K562 (cell line): ENCODE results near the gene ARID3A. TPM values are rescaled to one million over a fixed set of nuclear protein-coding genes. Genes with fewer than 3 reads are reported as not detected.

ENCODE experiments used
- BHLHE40 ChIP-seq: IDR thresholded peaks from 2 replicates; pipeline ENCODE4 v1.6.1; 2011; ENCODE audit warnings: low read length, improper control_type of control experiment
- EP400 ChIP-seq: fragments of 450-650 bp; IDR thresholded peaks from 2 replicates; pipeline ENCODE4 v1.6.1; 2017; ENCODE audit warnings: antibody characterized with exemption, mild to moderate bottlenecking, moderate library complexity
- FOXO4 ChIP-seq: fragments of 450-650 bp; formaldehyde crosslinking; IDR thresholded peaks from 2 replicates; pipeline ENCODE4 v1.4.0; 2020; ENCODE audit warnings: mild to moderate bottlenecking, moderate library complexity
- HBP1 ChIP-seq: fragments of 450-650 bp; formaldehyde crosslinking; IDR thresholded peaks from 2 replicates; pipeline ENCODE4 v1.4.0; 2022; ENCODE audit warnings: missing genetic modification characterization
- HNRNPL ChIP-seq: fragments of 200-400 bp; formaldehyde crosslinking; IDR thresholded peaks from 2 replicates; pipeline ENCODE4 v1.6.1; 2017; ENCODE audit warnings: low read depth, mild to moderate bottlenecking, low read length
- MCM2 ChIP-seq: fragments of 450-650 bp; IDR thresholded peaks from 2 replicates; pipeline ENCODE4 v1.6.1; 2017; ENCODE audit warnings: low read depth, mild to moderate bottlenecking
- MXI1 ChIP-seq: IDR thresholded peaks from 2 replicates; pipeline ENCODE4 v1.6.1; 2011; ENCODE audit warnings: low read depth, mild to moderate bottlenecking, improper control_type of control experiment, low read length
- RBM34 ChIP-seq: fragments of 200-400 bp; formaldehyde crosslinking; IDR thresholded peaks from 2 replicates; pipeline ENCODE4 v1.6.1; 2018; ENCODE audit warnings: low read length, borderline replicate concordance; ENCODE audit not compliant: insufficient read depth
- SNAPC5 ChIP-seq: fragments of 250-450 bp; sonication (Bioruptor Pico); IDR thresholded peaks from 2 replicates; pipeline ENCODE4 v1.8.0; 2021; ENCODE audit warnings: moderate library complexity, mild to moderate bottlenecking, inconsistent platforms
- SUPT5H ChIP-seq: fragments of 450-650 bp; IDR thresholded peaks from 2 replicates; pipeline ENCODE4 v1.6.1; 2016
- TFAP4 ChIP-seq: sonication (generic); formaldehyde crosslinking; IDR thresholded peaks from 2 replicates; pipeline ENCODE4 v1.8.0; 2022; ENCODE audit warnings: missing genetic modification reagents, mild to moderate bottlenecking, moderate library complexity, borderline replicate concordance
- THRB ChIP-seq: fragments of 450-650 bp; formaldehyde crosslinking; conservative IDR thresholded peaks from 2 replicates; pipeline ENCODE4 v1.4.0; 2022; ENCODE audit warnings: mild to moderate bottlenecking, missing genetic modification characterization
- TRIM24 ChIP-seq, 2 experiments: fragments of 450-650 bp; IDR thresholded peaks; 2 replicates each; pipeline ENCODE4 v1.6.1; 2016
- ZBTB2 ChIP-seq: fragments of 450-650 bp; IDR thresholded peaks from 2 replicates; pipeline ENCODE4 v1.6.1; 2016; ENCODE audit warnings: antibody characterized with exemption
- ZBTB26 ChIP-seq: fragments of 450-650 bp; formaldehyde crosslinking; IDR thresholded peaks from 2 replicates; pipeline ENCODE4 v1.4.0; 2022; ENCODE audit warnings: missing genetic modification characterization
- ZNF239 ChIP-seq: fragments of 250-450 bp; sonication (Bioruptor Pico); IDR thresholded peaks from 2 replicates; pipeline ENCODE4 v1.4.0; 2020; ENCODE audit warnings: mild to moderate bottlenecking
- ZNF830 ChIP-seq: fragments of 250-450 bp; sonication (Bioruptor Pico); IDR thresholded peaks from 2 replicates; pipeline ENCODE4 v1.5.0; 2021; ENCODE audit warnings: mild to moderate bottlenecking
- polyA plus RNA-seq, 8 experiments: library from polyadenylated mRNA; depleted of rRNA in 4 of 8; stranded (reverse) in 5 of 8; unstranded in 3 of 8; fragments of >200 nt; fragmentation: Nextera tagmentation in 2 of 8; fragmentation: Illumina TruSeq in 1 of 8; extraction: Ambion mirVana in 2 of 8; extraction: Trizol in 1 of 8; gene quantifications; 2 replicates each; pipeline versions ENCODE4 v1.2.1 to v1.2.3, GENCODE V29; 2011 to 2014; ENCODE audit warnings: inconsistent platforms in 1 of 8, missing spikeins in 1 of 8
- total RNA-seq, 7 experiments: library from RNA; depleted of rRNA in 6 of 7; stranded (reverse); fragments of >200 nt in 6 of 7; fragmentation: Illumina TruSeq in 2 of 7; extraction: Trizol in 2 of 7; gene quantifications; 2 replicates each; pipeline versions ENCODE4 v1.2.1 to v1.2.3, GENCODE V29; 2011 to 2021; ENCODE audit warnings: low replicate concordance in 1 of 7

ARID3A gene
- total and polyA plus RNA-seq, 9 of the 15 experiments (the other 6 are each of a cell fraction or from before 2014, with no cell fraction given) = 1.4 to 118 (median 31.2) TPM

GRCh38 chr19:900302-901111 is 25.3 kb upstream of the ARID3A start (continued):
- TF ChIP-seq RBM34 (no peak), HNRNPL (no peak), ZBTB2 (peak; percentile 62), TRIM24 (IDR thresholded peaks at IDR 0.05) (peak in 1 of 2 experiments; percentile 44; a peak in 2 of 4 replicates), ZNF830 (CRISPR knock-in tag) (no peak), HBP1 (CRISPR knock-in tag) (peak; percentile 83; the same call in 1 of the 2 replicates), SNAPC5 (CRISPR knock-in tag) (no peak), THRB (CRISPR knock-in tag) (peak; percentile 88; the same call in 1 of the 2 replicates), EP400 (peak; percentile 59; the same call in 1 of the 2 replicates), TFAP4 (peak; percentile 36; the same call in 1 of the 2 replicates), BHLHE40 (peak; percentile 50), MCM2 (peak; percentile 75; the same call in 1 of the 2 replicates), FOXO4 (CRISPR knock-in tag) (0 out of 2 replicates have a peak, but pooled peaks have one; percentile 39), ZNF239 (no peak), SUPT5H (peak; percentile 53), MXI1 (0 out of 2 replicates have a peak, but pooled peaks have one; percentile 51), ZBTB26 (CRISPR knock-in tag) (peak; percentile 75)
